Kidney epithelial cell (primary cell): ENCODE measurements around the gene CLBA1. TPM values are rescaled to one million over a fixed set of nuclear protein-coding genes. Genes with fewer than 3 reads are reported as not detected.
"Not testable (repeated sequence)": the region's sequence is repeated elsewhere in the genome, so short reads cannot be mapped to it uniquely, and the experiment has no call there.

Experiments
- DNase-seq: peaks from one replicate; pipeline ENCODE4 v3.0.0-alpha.2; 2010; ENCODE audit warnings: low read depth
- H3K27me3 ChIP-seq: 2 replicates; pipeline ENCODE4 v1.6.0; 2011; ENCODE audit warnings: low read length; ENCODE audit not compliant: control insufficient read depth, insufficient read depth
- H3K36me3 ChIP-seq: 2 replicates; pipeline ENCODE4 v1.5.1; 2011; ENCODE audit warnings: low read length; ENCODE audit not compliant: control insufficient read depth, insufficient read depth
- H3K4me3 ChIP-seq: 2 replicates; pipeline ENCODE4 v1.5.1; 2011; ENCODE audit warnings: low read depth, mild to moderate bottlenecking, control low read depth, low read length
- total RNA-seq: library from RNA; depleted of rRNA; stranded (reverse); fragments of >200 nt; gene quantifications from 2 replicates; pipeline ENCODE4 v1.2.3, GENCODE V29; 2015
- TF ChIP-seq, protein P1 (sequence below): IDR thresholded peaks from 2 replicates; pipeline ENCODE4 v1.5.1; 2011; ENCODE audit warnings: mild to moderate bottlenecking, moderate library complexity, low read length, control low read depth, inconsistent platforms; ENCODE audit not compliant: insufficient read depth, poor library complexity, severe bottlenecking

CLBA1 gene
- total RNA-seq, 1 donor from 2014 or later: 12.6 TPM

DNA sequence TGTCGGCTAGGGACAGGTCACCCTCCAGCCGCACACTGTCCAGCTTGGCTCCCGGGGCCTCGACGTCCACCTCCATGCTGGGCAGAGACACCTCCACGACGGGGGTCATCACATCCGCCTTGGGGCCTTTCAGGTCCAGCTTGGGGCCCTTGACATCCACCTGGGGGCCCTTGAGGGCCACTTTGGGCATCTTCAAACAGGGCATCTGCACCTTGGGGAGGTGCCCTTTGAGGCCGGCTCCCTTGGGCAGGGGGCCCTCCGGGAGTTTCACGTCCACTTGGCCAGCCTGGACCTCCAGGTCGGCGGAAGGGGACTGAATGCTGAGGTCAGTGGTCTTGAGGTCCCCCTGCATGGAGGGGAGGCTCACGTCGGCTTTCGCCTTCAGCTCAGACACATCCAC, 43.0 kb upstream of the CLBA1 start:
- no peaks in the 10 kb centered on the region for H3K27me3 ChIP-seq
- H3K36me3 ChIP-seq: no peaks in the 10 kb centered on the region
- TF ChIP-seq, protein P1, sequence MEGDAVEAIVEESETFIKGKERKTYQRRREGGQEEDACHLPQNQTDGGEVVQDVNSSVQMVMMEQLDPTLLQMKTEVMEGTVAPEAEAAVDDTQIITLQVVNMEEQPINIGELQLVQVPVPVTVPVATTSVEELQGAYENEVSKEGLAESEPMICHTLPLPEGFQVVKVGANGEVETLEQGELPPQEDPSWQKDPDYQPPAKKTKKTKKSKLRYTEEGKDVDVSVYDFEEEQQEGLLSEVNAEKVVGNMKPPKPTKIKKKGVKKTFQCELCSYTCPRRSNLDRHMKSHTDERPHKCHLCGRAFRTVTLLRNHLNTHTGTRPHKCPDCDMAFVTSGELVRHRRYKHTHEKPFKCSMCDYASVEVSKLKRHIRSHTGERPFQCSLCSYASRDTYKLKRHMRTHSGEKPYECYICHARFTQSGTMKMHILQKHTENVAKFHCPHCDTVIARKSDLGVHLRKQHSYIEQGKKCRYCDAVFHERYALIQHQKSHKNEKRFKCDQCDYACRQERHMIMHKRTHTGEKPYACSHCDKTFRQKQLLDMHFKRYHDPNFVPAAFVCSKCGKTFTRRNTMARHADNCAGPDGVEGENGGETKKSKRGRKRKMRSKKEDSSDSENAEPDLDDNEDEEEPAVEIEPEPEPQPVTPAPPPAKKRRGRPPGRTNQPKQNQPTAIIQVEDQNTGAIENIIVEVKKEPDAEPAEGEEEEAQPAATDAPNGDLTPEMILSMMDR: no peak

DNA sequence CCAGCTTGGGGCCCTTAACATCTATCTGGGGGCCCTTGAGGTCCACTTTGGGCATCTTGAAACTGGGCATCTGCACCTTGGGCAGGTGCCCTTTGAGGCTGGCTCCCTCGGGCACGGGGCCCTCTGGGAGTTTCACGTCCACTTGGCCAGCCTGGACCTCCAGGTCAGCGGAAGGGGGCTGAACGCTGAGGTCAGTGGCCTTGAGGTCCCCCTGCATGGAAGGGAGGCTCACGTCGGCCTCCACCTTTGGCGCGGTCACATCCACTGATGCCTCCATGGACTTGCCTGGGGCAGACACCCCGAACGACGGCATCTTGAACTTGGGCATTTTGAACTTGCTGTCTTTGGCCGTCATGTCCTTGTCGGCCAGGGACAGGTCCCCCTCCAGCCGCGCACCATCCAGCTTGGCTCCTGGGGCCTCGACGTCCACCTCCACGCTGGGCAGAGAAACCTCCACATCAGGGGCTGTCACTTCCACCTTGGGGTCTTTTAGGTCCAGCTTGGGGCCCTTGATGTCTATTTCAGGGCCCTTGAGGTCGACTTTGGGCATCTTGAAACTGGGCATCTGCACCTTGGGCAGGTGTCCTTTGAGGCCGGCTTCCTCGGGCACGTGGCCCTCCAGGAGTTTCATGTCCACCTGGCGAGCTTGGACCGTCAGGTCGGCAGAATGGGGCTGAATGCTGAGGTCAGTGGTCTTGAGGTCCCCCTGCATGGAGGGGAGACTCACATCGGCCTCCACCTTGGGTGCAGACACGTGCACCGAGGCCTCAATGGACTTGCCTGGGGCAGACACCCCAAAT, 42.2 kb upstream of the CLBA1 start:
- H3K36me3 ChIP-seq, H3K27me3 ChIP-seq, DNase-seq, H3K4me3 ChIP-seq: not testable (repeated sequence)

More for the DNA sequence above, 43.0 kb upstream of the CLBA1 start:
- no peak for DNase-seq
- no peak overlapping the region for H3K4me3 ChIP-seq

DNA sequence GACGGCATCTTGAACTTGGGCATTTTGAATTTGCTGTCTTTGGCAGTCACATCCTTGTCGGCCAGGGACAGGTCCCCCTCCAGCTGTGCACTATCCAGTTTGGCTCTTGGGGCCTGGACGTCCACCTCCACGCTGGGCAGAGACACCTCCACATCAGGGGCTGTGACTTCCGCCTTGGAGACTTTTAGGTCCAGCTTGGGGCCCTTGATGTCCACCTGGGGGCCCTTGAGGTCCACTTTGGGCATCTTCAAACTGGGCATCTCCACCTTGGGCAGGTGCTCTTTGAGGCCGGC, 41.6 kb upstream of the CLBA1 start:
- DNase-seq, H3K27me3 ChIP-seq, H3K36me3 ChIP-seq, H3K4me3 ChIP-seq: not testable (repeated sequence)

DNA sequence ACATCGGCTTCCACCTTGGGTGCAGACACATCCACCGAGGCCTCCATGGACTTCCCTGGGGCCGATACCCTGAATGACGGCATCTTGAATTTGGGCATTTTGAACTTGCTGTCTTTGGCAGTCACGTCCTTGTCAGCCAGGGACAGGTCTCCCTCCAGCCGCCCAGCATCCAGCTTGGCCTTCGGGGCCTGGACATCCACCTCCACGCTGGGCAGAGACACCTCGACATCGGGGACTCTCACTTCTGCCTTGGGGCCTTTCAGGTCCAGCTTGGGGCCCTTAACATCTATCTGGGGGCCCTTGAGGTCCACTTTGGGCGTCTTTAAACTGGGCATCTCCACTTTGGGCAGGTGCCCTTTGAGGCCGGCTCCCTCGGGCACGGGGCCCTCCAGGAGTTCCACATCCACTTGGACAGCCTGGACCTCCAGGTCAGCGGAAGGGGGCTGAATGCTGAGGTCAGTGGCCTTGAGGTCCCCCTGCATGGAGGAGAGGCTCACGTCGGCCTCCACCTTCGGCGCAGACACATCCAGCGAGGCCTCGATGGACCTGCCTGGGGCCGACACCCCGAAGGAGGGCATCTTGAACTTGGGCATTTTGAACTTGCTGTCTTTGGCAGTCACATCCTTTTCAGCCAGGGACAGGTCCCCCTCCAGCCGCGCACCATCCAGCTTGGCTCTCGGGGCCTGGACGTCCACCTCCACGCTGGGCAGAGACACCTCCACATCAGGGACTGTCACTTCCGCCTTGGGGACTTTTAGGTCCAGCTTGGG, 41.0 kb upstream of the CLBA1 start:
- H3K4me3 ChIP-seq, H3K36me3 ChIP-seq, DNase-seq, H3K27me3 ChIP-seq: not testable (repeated sequence)

DNA sequence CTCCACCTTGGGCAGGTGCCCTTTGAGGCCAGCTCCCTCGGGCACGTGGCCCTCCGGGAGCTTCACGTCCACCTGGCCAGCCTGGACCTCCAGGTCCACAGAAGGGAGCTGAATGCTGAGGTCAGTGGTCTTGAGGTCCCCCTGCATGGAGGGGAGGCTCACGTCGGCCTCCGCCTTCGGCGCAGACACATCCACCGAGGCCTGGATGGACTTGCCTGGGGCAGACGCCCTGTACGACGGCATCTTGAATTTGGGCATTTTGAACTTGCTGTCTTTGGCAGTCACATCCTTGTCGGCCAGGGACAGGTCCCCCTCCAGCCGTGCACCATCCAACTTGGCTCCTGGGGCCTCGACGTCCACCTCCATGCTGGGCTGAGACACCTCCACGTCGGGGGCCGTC, 40.3 kb upstream of the CLBA1 start:
- H3K36me3 ChIP-seq, H3K4me3 ChIP-seq: not testable (repeated sequence)

DNA sequence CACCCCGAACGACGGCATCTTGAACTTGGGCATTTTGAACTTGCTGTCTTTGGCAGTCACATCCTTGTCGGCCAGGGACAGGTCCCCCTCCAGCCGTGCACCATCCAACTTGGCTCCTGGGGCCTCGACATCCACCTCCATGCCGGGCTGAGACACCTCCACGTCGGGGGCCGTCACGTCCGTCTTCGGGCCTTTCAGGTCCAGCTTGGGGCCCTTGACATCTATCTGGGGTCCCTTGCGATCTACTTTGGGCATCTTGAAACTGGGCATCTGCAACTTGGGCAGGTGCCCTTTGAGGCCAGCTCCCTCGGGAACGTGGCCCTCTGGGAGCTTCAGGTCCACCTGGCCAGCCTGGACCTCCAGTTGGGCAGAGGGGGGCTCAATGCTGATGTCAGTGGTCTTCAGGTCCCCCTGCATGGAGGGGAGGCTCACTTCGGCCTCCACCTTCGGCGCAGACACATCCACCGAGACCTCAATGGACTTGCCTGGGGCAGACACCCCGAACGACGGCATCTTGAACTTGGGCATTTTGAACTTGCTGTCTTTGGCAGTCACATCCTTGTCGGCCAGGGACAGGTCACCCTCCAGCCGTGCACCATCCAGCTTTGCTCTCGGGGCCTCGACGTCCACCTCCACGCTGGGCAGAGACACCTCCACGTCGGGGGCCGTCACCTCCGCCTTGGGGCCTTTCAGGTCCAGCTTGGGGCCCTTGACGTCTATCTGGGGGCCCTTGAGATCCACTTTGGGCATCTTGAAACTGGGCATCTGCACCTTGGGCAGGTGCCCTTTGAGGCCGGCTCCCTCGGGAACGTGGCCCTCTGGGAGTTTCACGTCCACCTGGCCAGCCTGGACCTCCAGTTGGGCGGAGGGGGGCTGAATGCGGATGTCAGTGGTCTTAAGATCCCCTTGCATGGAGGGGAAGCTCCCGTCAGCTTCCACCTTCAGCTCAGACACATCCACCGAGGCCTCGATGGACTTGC, 39.3 kb upstream of the CLBA1 start:
- H3K36me3 ChIP-seq, DNase-seq, H3K27me3 ChIP-seq, H3K4me3 ChIP-seq: not testable (repeated sequence)

More for the DNA sequence above, 40.3 kb upstream of the CLBA1 start:
- DNase-seq, H3K27me3 ChIP-seq: not testable (repeated sequence)

DNA sequence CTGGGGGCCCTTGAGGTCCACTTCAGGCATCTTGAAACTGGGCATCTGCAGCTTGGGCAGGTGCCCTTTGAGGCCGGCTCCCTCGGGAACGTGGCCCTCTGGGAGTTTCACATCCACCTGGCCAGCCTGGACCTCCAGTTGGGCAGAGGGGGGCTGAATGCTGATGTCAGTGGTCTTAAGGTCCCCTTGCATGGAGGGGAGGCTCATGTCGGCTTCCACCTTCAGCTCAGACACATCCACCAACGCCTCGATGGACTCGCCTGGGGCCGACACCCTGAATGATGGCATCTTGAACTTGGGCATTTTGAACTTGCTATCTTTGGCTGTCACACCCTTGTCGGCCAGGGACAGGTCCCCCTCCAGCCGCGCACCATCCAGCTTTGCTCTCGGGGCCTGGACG, 38.4 kb upstream of the CLBA1 start:
- not testable (repeated sequence) for H3K36me3 ChIP-seq, H3K4me3 ChIP-seq, H3K27me3 ChIP-seq, DNase-seq

DNA sequence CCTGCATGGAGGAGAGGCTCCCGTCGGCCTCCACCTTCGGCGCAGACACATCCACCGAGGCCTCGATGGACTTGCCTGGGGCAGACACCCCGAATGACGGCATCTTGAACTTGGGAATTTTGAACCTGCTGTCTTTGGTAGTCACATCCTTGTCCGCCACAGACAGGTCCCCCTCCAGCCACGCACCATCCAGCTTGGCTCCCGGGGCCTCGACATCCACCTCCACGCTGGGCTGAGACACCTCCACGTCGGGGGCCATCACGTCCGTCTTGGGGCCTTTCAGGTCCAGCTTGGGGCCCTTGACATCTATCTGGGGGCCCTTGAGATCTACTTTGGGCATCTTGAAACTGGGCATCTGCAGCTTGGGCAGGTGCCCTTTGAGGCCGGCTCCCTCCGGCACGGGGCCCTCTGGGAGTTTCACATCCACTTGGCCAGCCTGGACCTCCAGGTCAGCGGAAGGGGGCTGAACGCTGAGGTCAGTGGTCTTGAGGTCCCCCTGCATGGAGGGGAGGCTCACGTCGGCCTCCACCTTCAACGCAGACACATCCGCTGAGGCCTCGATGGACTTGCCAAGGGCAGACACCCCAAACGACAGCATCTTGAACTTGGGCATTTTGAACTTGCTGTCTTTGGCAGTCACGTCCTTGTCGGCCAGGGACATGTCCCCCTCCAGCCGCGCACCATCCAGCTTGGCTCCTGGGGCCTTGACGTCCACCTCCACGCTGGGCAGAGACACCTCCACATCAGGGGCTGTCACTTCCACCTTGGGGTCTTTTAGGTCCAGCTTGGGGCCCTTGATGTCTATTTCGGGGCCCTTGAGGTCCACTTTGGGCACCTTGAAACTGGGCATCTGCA, 37.5 kb upstream of the CLBA1 start:
- not testable (repeated sequence) for H3K27me3 ChIP-seq, H3K4me3 ChIP-seq, DNase-seq, H3K36me3 ChIP-seq

DNA sequence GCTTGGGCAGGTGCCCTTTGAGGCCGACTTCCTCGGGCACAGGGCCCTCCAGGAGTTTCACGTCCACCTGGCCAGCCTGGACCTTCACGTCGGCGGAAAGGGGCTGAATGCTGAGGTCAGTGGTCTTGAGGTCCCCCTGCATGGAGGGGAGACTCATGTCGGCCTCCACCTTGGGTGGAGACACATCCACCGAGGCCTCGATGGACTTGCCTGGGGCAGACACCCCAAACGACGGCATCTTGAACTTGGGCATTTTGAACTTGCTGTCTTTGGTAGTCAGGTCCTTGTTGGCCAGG, 36.9 kb upstream of the CLBA1 start:
- TF ChIP-seq, protein P1: no peak
- Histone ChIP-seq H3K36me3 (no peaks in the 10 kb centered on the region), H3K27me3 (no peaks in the 10 kb centered on the region), H3K4me3 (no peak overlapping the region)
- no peak for DNase-seq

DNA sequence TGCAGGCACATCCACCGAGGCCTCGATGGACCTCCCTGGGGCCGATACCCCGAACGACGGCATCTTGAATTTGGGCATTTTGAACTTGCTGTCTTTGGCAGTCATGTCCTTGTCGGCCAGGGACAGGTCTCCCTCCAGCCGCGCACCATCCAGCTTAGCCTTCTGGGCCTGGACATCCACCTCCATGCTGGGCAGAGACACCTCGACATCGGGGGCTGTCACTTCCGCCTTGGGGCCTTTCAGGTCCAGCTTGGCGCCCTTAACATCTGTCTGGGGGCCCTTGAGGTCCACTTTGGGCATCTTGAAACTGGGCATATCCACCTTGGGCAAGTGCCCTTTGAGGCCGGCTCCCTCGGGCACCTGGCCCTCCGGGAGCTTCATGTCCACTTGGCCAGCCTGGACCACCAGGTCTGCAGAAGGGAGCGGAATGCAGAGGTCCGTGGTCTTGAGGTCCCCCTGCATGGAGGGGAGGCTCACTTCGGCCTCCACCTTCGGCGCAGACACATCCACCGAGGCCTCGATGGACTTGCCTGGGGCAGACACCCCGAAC, 36.1 kb upstream of the CLBA1 start:
- not testable (repeated sequence) for H3K4me3 ChIP-seq, DNase-seq, H3K27me3 ChIP-seq, H3K36me3 ChIP-seq
